Thyroid gland (tissue), 4 donors: ENCODE results near the gene TANC1. TPM values are rescaled to one million over a fixed set of nuclear protein-coding genes. Genes with fewer than 3 reads are reported as not detected.
A peak's percentile ranks its signal among the peaks of the same experiment; 100 is the strongest.

Experiments
- DNase-seq, 2 donors: peaks; one replicate each; pipeline ENCODE4 v3.0.0-alpha.2; 2019
- H3K27ac ChIP-seq, 3 donors: fragments of 200-600 bp; sonication (generic); 1 replicate in 2 of 3; 2 replicates in 1 of 3; pipeline ENCODE4 v1.5.1; 2016 to 2019; ENCODE audit warnings: mild to moderate bottlenecking in 1 of 3, moderate library complexity in 1 of 3
- H3K27me3 ChIP-seq: fragments of 200-600 bp; sonication (generic); one replicate; pipeline ENCODE4 v1.5.1; 2019
- H3K36me3 ChIP-seq, 2 donors: fragments of 200-600 bp; sonication (generic); one replicate each; pipeline ENCODE4 v1.5.1; 2016 to 2019
- H3K4me1 ChIP-seq, 2 donors: fragments of 200-600 bp; sonication (generic); one replicate each; pipeline ENCODE4 v1.5.1; 2017 to 2019
- H3K4me3 ChIP-seq, 3 donors: fragments of 200-600 bp; sonication (generic); replicated peaks in 1 of 3; 1 replicate in 2 of 3; 2 replicates in 1 of 3; pipeline ENCODE4 v1.5.1; 2016; ENCODE audit warnings: mild to moderate bottlenecking in 1 of 3
- H3K9me3 ChIP-seq: fragments of 200-600 bp; sonication (generic); one replicate; pipeline ENCODE4 v1.5.1; 2017
- CTCF ChIP-seq, 6 experiments: fragments of 200-600 bp in 3 of 6; fragments of 450-650 bp in 3 of 6; sonication (generic) in 3 of 6; IDR thresholded peaks; one replicate each; pipeline ENCODE4 v1.5.1; 2016 to 2019; ENCODE audit warnings: antibody characterized with exemption in 6 of 6, mild to moderate bottlenecking in 2 of 6, inconsistent platforms in 1 of 6, moderate library complexity in 1 of 6
- POLR2A ChIP-seq, 2 donors: fragments of 450-650 bp; IDR thresholded peaks; one replicate each; pipeline ENCODE4 v1.6.1; 2017; ENCODE audit warnings: antibody characterized with exemption in 2 of 2, mild to moderate bottlenecking in 2 of 2, moderate library complexity in 1 of 2
- WGBS, 2 donors: methylation state at CpG; one replicate each; pipeline ENCODE4 v1.1.5; 2017; 5-methylcytosine and 5-hydroxymethylcytosine counted together
- intact Hi-C: fragments of 100-400 bp; cut with DNase I; formaldehyde crosslinking; loops from one replicate; pipeline ENCODE4 v1.15.1; 2023
- total RNA-seq, 4 donors: library from RNA; depleted of rRNA; stranded (reverse); fragments of >200 nt; gene quantifications; one replicate each; pipeline ENCODE4 v1.2.3, GENCODE V29; 2016

The TANC1 gene
- total RNA-seq, 4 donors from 2014 or later: 51.1 to 93.8 (median 63.6) TPM

GRCh38 chr2:159204381-159205144 lies 236.1 kb downstream of the TANC1 start:
- Histone ChIP-seq H3K4me3 (no peak overlapping the region), H3K27ac (no peak overlapping the region), H3K4me1 (peaks cover 10 to 22% of the 10 kb centered on the region in 2 donors), H3K27me3 (no peaks in the 10 kb centered on the region), H3K9me3 (no peaks in the 10 kb centered on the region), H3K36me3 (no peaks in the 10 kb centered on the region)
- DNase-seq: peak; percentile 34 to 59
- intact Hi-C loops: no loop called here
- TF ChIP-seq CTCF (IDR thresholded peaks at IDR 0.05): no peak
- TF ChIP-seq POLR2A (IDR thresholded peaks at IDR 0.05): no peak
- 84 to 90% methylated on average over 14 to 15 of the region's 15 CpGs for WGBS, 2 donors

- intact Hi-C loops: no loop called here
- Histone ChIP-seq H3K36me3 (no peaks in the 10 kb centered on the region), H3K27me3 (no peaks in the 10 kb centered on the region), H3K4me3 (no peak overlapping the region), H3K4me1 (peaks cover 29 to 35% of the 10 kb centered on the region in 2 donors), H3K9me3 (no peaks in the 10 kb centered on the region), H3K27ac (no peak overlapping the region)
- 89 to 96% methylated on average over 6 of the region's 6 CpGs for WGBS, 2 donors
- no peak for DNase-seq
- TF ChIP-seq POLR2A (IDR thresholded peaks at IDR 0.05): no peak
- no peak for TF ChIP-seq CTCF (IDR thresholded peaks at IDR 0.05)
These were observed 238.4 kb downstream of the TANC1 start for GRCh38 chr2:159206736-159207380.

GRCh38 chr2:159208438-159208837 lies 240.0 kb downstream of the TANC1 start:
- Histone ChIP-seq H3K27ac (peak overlapping the region in 1 of 3 donors; percentile 83), H3K9me3 (no peaks in the 10 kb centered on the region), H3K4me3 (no peak overlapping the region), H3K4me1 (peaks cover 34 to 43% of the 10 kb centered on the region in 2 donors), H3K27me3 (no peaks in the 10 kb centered on the region), H3K36me3 (no peaks in the 10 kb centered on the region)
- TF ChIP-seq POLR2A (IDR thresholded peaks at IDR 0.05): no peak
- no peak for TF ChIP-seq CTCF (IDR thresholded peaks at IDR 0.05)
- WGBS, 2 donors: 96 to 97% methylated on average over 5 of the region's 5 CpGs
- DNase-seq: no peak
- intact Hi-C loops: no loop called here

- 64 to 71% methylated on average over 15 of the region's 15 CpGs for WGBS, 2 donors
- H3K27ac ChIP-seq: peak overlapping the region; percentile 83 to 91 (median 87)
These were observed 241.2 kb downstream of the TANC1 start for GRCh38 chr2:159209341-159210306.

More at GRCh38 chr2:159209341-159210306, 241.2 kb downstream of the TANC1 start:
- H3K36me3 ChIP-seq: peaks cover under 1 to 2% of the 10 kb centered on the region in 2 donors
- no peaks in the 10 kb centered on the region for H3K9me3 ChIP-seq
- no peak for TF ChIP-seq CTCF (IDR thresholded peaks at IDR 0.05)
- no peak for TF ChIP-seq POLR2A (IDR thresholded peaks at IDR 0.05)
- peak; percentile 86 to 89 for DNase-seq
- peaks cover 34 to 43% of the 10 kb centered on the region in 2 donors for H3K4me1 ChIP-seq
- no peak overlapping the region for H3K4me3 ChIP-seq
- intact Hi-C loops: no loop called here
- no peaks in the 10 kb centered on the region for H3K27me3 ChIP-seq
